Measurements from ENCODE around the gene CRIP1.

GRCh38 chr14:105491366-105491973, 4.8 kb downstream of the CRIP1 start:
- TF ChIP-seq, protein P1, sequence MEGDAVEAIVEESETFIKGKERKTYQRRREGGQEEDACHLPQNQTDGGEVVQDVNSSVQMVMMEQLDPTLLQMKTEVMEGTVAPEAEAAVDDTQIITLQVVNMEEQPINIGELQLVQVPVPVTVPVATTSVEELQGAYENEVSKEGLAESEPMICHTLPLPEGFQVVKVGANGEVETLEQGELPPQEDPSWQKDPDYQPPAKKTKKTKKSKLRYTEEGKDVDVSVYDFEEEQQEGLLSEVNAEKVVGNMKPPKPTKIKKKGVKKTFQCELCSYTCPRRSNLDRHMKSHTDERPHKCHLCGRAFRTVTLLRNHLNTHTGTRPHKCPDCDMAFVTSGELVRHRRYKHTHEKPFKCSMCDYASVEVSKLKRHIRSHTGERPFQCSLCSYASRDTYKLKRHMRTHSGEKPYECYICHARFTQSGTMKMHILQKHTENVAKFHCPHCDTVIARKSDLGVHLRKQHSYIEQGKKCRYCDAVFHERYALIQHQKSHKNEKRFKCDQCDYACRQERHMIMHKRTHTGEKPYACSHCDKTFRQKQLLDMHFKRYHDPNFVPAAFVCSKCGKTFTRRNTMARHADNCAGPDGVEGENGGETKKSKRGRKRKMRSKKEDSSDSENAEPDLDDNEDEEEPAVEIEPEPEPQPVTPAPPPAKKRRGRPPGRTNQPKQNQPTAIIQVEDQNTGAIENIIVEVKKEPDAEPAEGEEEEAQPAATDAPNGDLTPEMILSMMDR (conservative IDR thresholded peaks at IDR 0.05; ENCODE audit: low read depth in 2 of 2) = no peak
- TF ChIP-seq EZH2 (IDR thresholded peaks at IDR 0.05; ENCODE audit: low read depth, unreplicated experiment) = no peak
- TF ChIP-seq REST (IDR thresholded peaks at IDR 0.05; ENCODE audit: unreplicated experiment) = no peak
- TF ChIP-seq JUNB (IDR thresholded peaks at IDR 0.05; ENCODE audit: unreplicated experiment) = no peak
- no peak for TF ChIP-seq POLR2AphosphoS5 (IDR thresholded peaks at IDR 0.05; ENCODE audit: low read depth)
- TF ChIP-seq NANOG (IDR thresholded peaks at IDR 0.05; ENCODE audit: borderline replicate concordance) = no peak
- TF ChIP-seq EZH2phosphoT487 (IDR thresholded peaks at IDR 0.05; ENCODE audit: unreplicated experiment) = no peak
- no peak for TF ChIP-seq ZNF114 (CRISPR knock-in tag; IDR thresholded peaks at IDR 0.05)
- TF ChIP-seq CREB1 (CRISPR knock-in tag; IDR thresholded peaks at IDR 0.05; ENCODE audit: low read depth) = no peak
- TF ChIP-seq STAT1 (IDR thresholded peaks at IDR 0.05; ENCODE audit: unreplicated experiment) = no peak

Measured in GM23338 (cell line).